CD14-positive monocyte (primary cell): ENCODE measurements around the gene TNFAIP8L1. TPM values are rescaled to one million over a fixed set of nuclear protein-coding genes. Genes with fewer than 3 reads are reported as not detected.

Source experiments
- DNase-seq, 3 donors: peaks; one replicate each; pipeline ENCODE4 v3.0.0-alpha.2; 2011 to 2022
- H2AFZ ChIP-seq: 2 replicates; pipeline ENCODE4 v1.6.0; 2012; ENCODE audit warnings: mild to moderate bottlenecking, low read depth, low read length, inconsistent platforms; ENCODE audit not compliant: insufficient read depth, poor library complexity, severe bottlenecking
- H3K27ac ChIP-seq, 2 donors: 1 replicate in 1 of 2; 2 replicates in 1 of 2; pipeline ENCODE4 v1.5.1; 2012 to 2013; ENCODE audit warnings: low read length in 2 of 2, control low read depth in 1 of 2, inconsistent platforms in 1 of 2, low read depth in 1 of 2, mild to moderate bottlenecking in 1 of 2
- H3K27me3 ChIP-seq, 2 donors: one replicate each; pipeline versions ENCODE4 v1.6.0 to v1.6.1; 2011 to 2013; ENCODE audit warnings: low read length in 2 of 2; ENCODE audit not compliant: control insufficient read depth in 2 of 2, insufficient read depth in 2 of 2
- H3K36me3 ChIP-seq, 2 donors: replicated peaks in 1 of 2; 1 replicate in 1 of 2; 2 replicates in 1 of 2; pipeline versions ENCODE4 v1.5.1 to v1.6.1; 2012 to 2013; ENCODE audit warnings: low read length in 2 of 2, control low read depth in 1 of 2, inconsistent platforms in 1 of 2, mild to moderate bottlenecking in 1 of 2; ENCODE audit not compliant: insufficient read depth in 2 of 2, control insufficient read depth in 1 of 2
- H3K4me1 ChIP-seq, 2 donors: 1 replicate in 1 of 2; 2 replicates in 1 of 2; pipeline versions ENCODE4 v1.5.1 to v1.6.1; 2012 to 2013; ENCODE audit warnings: low read length in 2 of 2, control low read depth in 1 of 2, inconsistent platforms in 1 of 2, mild to moderate bottlenecking in 1 of 2, moderate library complexity in 1 of 2; ENCODE audit not compliant: insufficient read depth in 2 of 2, control insufficient read depth in 1 of 2
- H3K4me2 ChIP-seq: replicated peaks from 2 replicates; pipeline ENCODE3; 2012; ENCODE audit warnings: low read length, moderate library complexity, mild to moderate bottlenecking; ENCODE audit not compliant: poor library complexity, severe bottlenecking; ENCODE audit errors: extremely low read depth
- H3K4me3 ChIP-seq, 3 experiments: fragments of 200-600 bp in 1 of 3; sonication (generic) in 1 of 3; replicated peaks in 1 of 3; 1 replicate in 2 of 3; 2 replicates in 1 of 3; pipeline ENCODE4 v1.5.1; 2011 to 2013; ENCODE audit warnings: low read length in 3 of 3, mild to moderate bottlenecking in 3 of 3, control low read depth in 2 of 3, low read depth in 2 of 3, inconsistent platforms in 1 of 3, moderate library complexity in 1 of 3
- H3K79me2 ChIP-seq: 2 replicates; pipeline ENCODE4 v1.6.0; 2012; ENCODE audit warnings: mild to moderate bottlenecking, control low read depth, inconsistent platforms, low read length, moderate library complexity; ENCODE audit not compliant: insufficient read depth
- H3K9ac ChIP-seq: 2 replicates; pipeline ENCODE4 v1.6.0; 2017; ENCODE audit warnings: low read length, mild to moderate bottlenecking; ENCODE audit not compliant: insufficient read depth, poor library complexity, severe bottlenecking
- H3K9me3 ChIP-seq, 2 donors: replicated peaks in 1 of 2; 1 replicate in 1 of 2; 2 replicates in 1 of 2; pipeline versions ENCODE4 v1.5.1 to v1.6.1; 2012 to 2013; ENCODE audit warnings: low read length in 2 of 2, control low read depth in 1 of 2; ENCODE audit not compliant: control insufficient read depth in 1 of 2, insufficient read depth in 1 of 2
- H4K20me1 ChIP-seq: 2 replicates; pipeline ENCODE4 v1.6.0; 2012; ENCODE audit warnings: mild to moderate bottlenecking, low read length, control low read depth, moderate library complexity; ENCODE audit not compliant: insufficient read depth
- H3K27ac Mint-ChIP-seq, 7 donors: one replicate each; pipeline ENCODE4 v1.8.0; 2020; ENCODE audit warnings: mild to moderate bottlenecking in 7 of 7, mixed read lengths in 7 of 7, moderate library complexity in 6 of 7, inconsistent platforms in 2 of 7
- H3K27me3 Mint-ChIP-seq, 3 donors: one replicate each; pipeline ENCODE4 v1.8.0; 2021 to 2022; ENCODE audit warnings: low read depth in 3 of 3, mild to moderate bottlenecking in 3 of 3, mixed read lengths in 3 of 3, moderate library complexity in 3 of 3, inconsistent platforms in 1 of 3
- H3K36me3 Mint-ChIP-seq, 2 donors: one replicate each; pipeline ENCODE4 v1.8.0; 2020; ENCODE audit warnings: mixed read lengths in 2 of 2, inconsistent platforms in 1 of 2, mild to moderate bottlenecking in 1 of 2
- H3K4me1 Mint-ChIP-seq: one replicate; pipeline ENCODE4 v1.8.0; 2020; ENCODE audit warnings: mild to moderate bottlenecking, mixed read lengths
- H3K4me3 Mint-ChIP-seq, 2 donors: one replicate each; pipeline ENCODE4 v1.8.0; 2020; ENCODE audit warnings: mild to moderate bottlenecking in 2 of 2, mixed read lengths in 2 of 2, moderate library complexity in 1 of 2
- H3K9me3 Mint-ChIP-seq, 7 donors: one replicate each; pipeline ENCODE4 v1.8.0; 2020 to 2022; ENCODE audit warnings: mixed read lengths in 7 of 7, mild to moderate bottlenecking in 6 of 7, moderate library complexity in 6 of 7, inconsistent platforms in 2 of 7
- CTCF ChIP-seq: fragments of 200-600 bp; IDR thresholded peaks from one replicate; pipeline ENCODE4 v1.8.0; 2022; ENCODE audit warnings: antibody characterized with exemption, mild to moderate bottlenecking
- WGBS: methylation state at CpG from one replicate; pipeline ENCODE4 v1.1.5; 2013; ENCODE audit warnings: missing lambda C conversion rate; ENCODE audit not compliant: insufficient coverage; 5-methylcytosine and 5-hydroxymethylcytosine counted together
- intact Hi-C, 2 donors: fragments of 100-400 bp; cut with micrococcal nuclease; formaldehyde crosslinking; loops; one replicate each; pipeline versions ENCODE4 v1.15.0 to v1.15.1; 2023
- polyA plus RNA-seq, 3 donors: library from polyadenylated mRNA; depleted of rRNA in 1 of 3; unstranded in 2 of 3; stranded (reverse) in 1 of 3; fragments of 300-500 nt in 2 of 3; fragments of >200 nt in 1 of 3; fragmentation: Illumina TruSeq in 2 of 3; gene quantifications; 1 replicate in 2 of 3; 2 replicates in 1 of 3; pipeline ENCODE4 v1.2.3, GENCODE V29; 2012 to 2021

TNFAIP8L1 gene
- polyA plus RNA-seq, 3 donors = 1.8 to 3.9 (median 3.7) TPM

GRCh38 chr19:4590559-4590958, 48.8 kb upstream of the TNFAIP8L1 start:
- Histone ChIP-seq H3K4me1 (no peaks in the 10 kb centered on the region), H3K36me3 (no peaks in the 10 kb centered on the region), H3K79me2 (no peaks in the 10 kb centered on the region), H3K9me3 (no peaks in the 10 kb centered on the region), H3K27me3 (peaks cover 3 to 24% of the 10 kb centered on the region in 2 donors), H3K27ac (no peak overlapping the region), H2AFZ (no peak overlapping the region), H3K4me2 (no peak overlapping the region), H3K4me3 (no peak overlapping the region), H3K9ac (no peak overlapping the region), H4K20me1 (no peaks in the 10 kb centered on the region)
- Mint-ChIP-seq H3K4me3 (peak overlapping the region in 1 of 2 donors; percentile 19), H3K4me1 (peaks cover 13% of the 10 kb centered on the region), H3K27ac (peak overlapping the region in 1 of 7 donors; percentile 12), H3K27me3 (peaks cover 47 to 67% (median 55%) of the 10 kb centered on the region in 3 donors), H3K36me3 (peaks cover 0 to 2% of the 10 kb centered on the region in 2 donors), H3K9me3 (peaks cover 0 to 8% (median 0%) of the 10 kb centered on the region in 7 donors)
- 76% methylated on average over 6 of the region's 9 CpGs for WGBS
- intact Hi-C loops = no loop called here
- DNase-seq = no peak
- TF ChIP-seq CTCF = no peak

DNA sequence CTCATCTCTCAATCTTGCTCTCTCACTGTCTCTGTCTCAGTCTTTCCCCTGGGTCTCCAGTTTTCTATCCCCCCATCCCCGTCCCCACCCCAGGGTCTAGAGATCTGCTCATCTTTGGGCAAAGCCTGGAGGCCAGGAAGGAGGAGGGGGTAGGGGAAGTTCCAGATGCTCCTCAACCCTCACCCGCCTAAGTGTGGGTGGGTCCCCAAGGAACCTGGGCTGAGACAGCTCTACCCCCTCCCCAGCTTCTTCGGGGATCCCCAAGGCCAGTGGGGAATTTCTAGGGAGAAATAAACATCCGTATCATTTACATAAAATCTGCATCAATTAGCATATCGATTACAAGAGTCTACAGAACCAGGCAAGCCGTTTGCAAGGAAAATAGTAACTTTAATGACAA, 48.0 kb upstream of the TNFAIP8L1 start:
- H3K27ac Mint-ChIP-seq = peak overlapping the region in 1 of 7 donors; percentile 44
- H3K9me3 ChIP-seq = no peaks in the 10 kb centered on the region
- H3K27me3 Mint-ChIP-seq = peaks cover 44 to 66% (median 55%) of the 10 kb centered on the region in 3 donors
- H3K4me1 ChIP-seq = no peaks in the 10 kb centered on the region
- no peak overlapping the region for H3K4me2 ChIP-seq
- H3K4me1 Mint-ChIP-seq = peaks cover 13% of the 10 kb centered on the region
- H3K27ac ChIP-seq = no peak overlapping the region
- peak overlapping the region in 1 of 2 donors; percentile 61 for H3K4me3 Mint-ChIP-seq
- no peaks in the 10 kb centered on the region for H3K36me3 ChIP-seq
- WGBS = no CpG with 5 or more reads among the region's 6 CpGs
- H4K20me1 ChIP-seq = no peaks in the 10 kb centered on the region
- no peak overlapping the region for H3K9ac ChIP-seq
- no peak overlapping the region for H3K4me3 ChIP-seq
- H3K36me3 Mint-ChIP-seq = peaks cover 0 to 2% of the 10 kb centered on the region in 2 donors
- H2AFZ ChIP-seq = no peak overlapping the region
- no peaks in the 10 kb centered on the region for H3K79me2 ChIP-seq
- H3K27me3 ChIP-seq = peaks cover 3 to 23% of the 10 kb centered on the region in 2 donors
- intact Hi-C loops = no loop called here
- peak in 1 of 3 donors; percentile 42 for DNase-seq
- peaks cover 0 to 6% (median 0%) of the 10 kb centered on the region in 7 donors for H3K9me3 Mint-ChIP-seq
- TF ChIP-seq CTCF = no peak
